Ascending aorta (tissue), 2 donors: ENCODE results near the gene C1orf21. TPM values are rescaled to one million over a fixed set of nuclear protein-coding genes. Genes with fewer than 3 reads are reported as not detected.

ENCODE experiments used
- DNase-seq, 2 donors: peaks; one replicate each; pipeline ENCODE4 v3.0.0-alpha.2; 2019; ENCODE audit warnings: low spot score in 2 of 2
- H3K27ac ChIP-seq, 2 donors: fragments of 200-600 bp; sonication (generic); one replicate each; pipeline ENCODE4 v1.5.1; 2016 to 2017; ENCODE audit warnings: mild to moderate bottlenecking in 1 of 2
- H3K27me3 ChIP-seq: fragments of 200-600 bp; sonication (generic); one replicate; pipeline ENCODE4 v1.5.1; 2017
- H3K36me3 ChIP-seq, 2 donors: fragments of 200-600 bp; sonication (generic); one replicate each; pipeline ENCODE4 v1.5.1; 2016
- H3K4me1 ChIP-seq, 2 donors: fragments of 200-600 bp; sonication (generic); one replicate each; pipeline ENCODE4 v1.5.1; 2016 to 2017; ENCODE audit warnings: mild to moderate bottlenecking in 1 of 2
- H3K4me3 ChIP-seq, 2 donors: fragments of 200-600 bp; sonication (generic); one replicate each; pipeline ENCODE4 v1.5.1; 2016 to 2017; ENCODE audit warnings: mild to moderate bottlenecking in 1 of 2
- H3K9me3 ChIP-seq, 2 donors: fragments of 200-600 bp; sonication (generic); one replicate each; pipeline ENCODE4 v1.5.1; 2016
- intact Hi-C: fragments of 100-400 bp; cut with DNase I; formaldehyde crosslinking; loops from one replicate; pipeline ENCODE4 v1.15.1; 2023
- total RNA-seq: library from RNA; depleted of rRNA; stranded (reverse); fragments of >200 nt; gene quantifications from one replicate; pipeline ENCODE4 v1.1.0, GENCODE V29; 2016
- TF ChIP-seq, protein P1 (sequence below), 3 experiments: fragments of 200-600 bp in 2 of 3; fragments of 450-650 bp in 1 of 3; sonication (generic) in 2 of 3; IDR thresholded peaks; one replicate each; pipeline ENCODE4 v1.5.1; 2016 to 2019; ENCODE audit warnings: antibody characterized with exemption in 3 of 3, mild to moderate bottlenecking in 1 of 3, moderate library complexity in 1 of 3

The C1orf21 gene
- total RNA-seq, 1 donor from 2014 or later: 21.8 TPM

DNA sequence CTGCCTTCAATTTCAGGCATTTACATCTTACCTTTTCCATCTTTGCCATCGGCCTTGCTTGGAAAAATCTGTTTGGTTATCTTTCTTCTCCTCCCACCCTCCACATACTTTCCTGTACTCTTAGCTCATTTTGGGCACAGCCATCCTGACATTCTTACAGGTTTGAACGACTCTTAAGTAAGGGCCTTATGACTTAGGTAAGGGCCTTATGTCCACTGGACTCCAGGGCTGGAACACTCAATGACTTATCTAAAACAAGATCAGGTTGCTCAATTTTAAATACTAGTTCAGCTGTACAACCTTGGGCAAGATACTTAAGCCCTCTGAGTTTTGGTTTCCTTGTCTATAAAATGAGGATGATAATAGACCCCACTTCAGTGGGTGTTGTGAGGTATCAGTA is 40.9 kb downstream of the C1orf21 start:
- intact Hi-C loops: no loop called here
- Histone ChIP-seq H3K9me3 (no peaks in the 10 kb centered on the region), H3K36me3 (no peaks in the 10 kb centered on the region), H3K27ac (no peak overlapping the region), H3K4me3 (no peak overlapping the region), H3K27me3 (no peaks in the 10 kb centered on the region), H3K4me1 (no peaks in the 10 kb centered on the region)
- DNase-seq: no peak
- TF ChIP-seq, protein P1, sequence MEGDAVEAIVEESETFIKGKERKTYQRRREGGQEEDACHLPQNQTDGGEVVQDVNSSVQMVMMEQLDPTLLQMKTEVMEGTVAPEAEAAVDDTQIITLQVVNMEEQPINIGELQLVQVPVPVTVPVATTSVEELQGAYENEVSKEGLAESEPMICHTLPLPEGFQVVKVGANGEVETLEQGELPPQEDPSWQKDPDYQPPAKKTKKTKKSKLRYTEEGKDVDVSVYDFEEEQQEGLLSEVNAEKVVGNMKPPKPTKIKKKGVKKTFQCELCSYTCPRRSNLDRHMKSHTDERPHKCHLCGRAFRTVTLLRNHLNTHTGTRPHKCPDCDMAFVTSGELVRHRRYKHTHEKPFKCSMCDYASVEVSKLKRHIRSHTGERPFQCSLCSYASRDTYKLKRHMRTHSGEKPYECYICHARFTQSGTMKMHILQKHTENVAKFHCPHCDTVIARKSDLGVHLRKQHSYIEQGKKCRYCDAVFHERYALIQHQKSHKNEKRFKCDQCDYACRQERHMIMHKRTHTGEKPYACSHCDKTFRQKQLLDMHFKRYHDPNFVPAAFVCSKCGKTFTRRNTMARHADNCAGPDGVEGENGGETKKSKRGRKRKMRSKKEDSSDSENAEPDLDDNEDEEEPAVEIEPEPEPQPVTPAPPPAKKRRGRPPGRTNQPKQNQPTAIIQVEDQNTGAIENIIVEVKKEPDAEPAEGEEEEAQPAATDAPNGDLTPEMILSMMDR (IDR thresholded peaks at IDR 0.05): no peak

DNA sequence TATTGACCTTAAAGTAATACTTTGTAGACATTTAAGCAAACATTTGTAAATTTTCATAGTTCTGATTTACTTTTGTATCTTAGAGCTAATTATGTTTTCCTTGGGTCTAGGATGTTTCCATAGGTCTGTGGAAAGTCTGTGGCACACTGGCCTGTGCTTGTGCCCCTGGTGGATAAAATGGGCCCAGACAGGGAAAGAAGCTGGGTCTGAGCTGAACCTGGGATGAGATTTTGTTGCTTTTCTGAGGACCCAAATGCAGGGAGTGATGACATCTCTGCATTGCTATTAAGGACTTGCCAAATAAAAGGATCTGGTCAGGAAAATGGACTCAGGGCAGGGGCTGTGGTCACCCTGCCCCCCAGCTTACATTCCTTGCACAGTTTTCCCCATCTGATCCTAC is 41.8 kb downstream of the C1orf21 start:
- no peak overlapping the region for H3K27ac ChIP-seq
- TF ChIP-seq, protein P1 (IDR thresholded peaks at IDR 0.05): no peak
- intact Hi-C loops: no loop called here
- no peak for DNase-seq
- no peaks in the 10 kb centered on the region for H3K9me3 ChIP-seq
- no peaks in the 10 kb centered on the region for H3K4me1 ChIP-seq
- no peak overlapping the region for H3K4me3 ChIP-seq
- H3K36me3 ChIP-seq: no peaks in the 10 kb centered on the region
- no peaks in the 10 kb centered on the region for H3K27me3 ChIP-seq

DNA sequence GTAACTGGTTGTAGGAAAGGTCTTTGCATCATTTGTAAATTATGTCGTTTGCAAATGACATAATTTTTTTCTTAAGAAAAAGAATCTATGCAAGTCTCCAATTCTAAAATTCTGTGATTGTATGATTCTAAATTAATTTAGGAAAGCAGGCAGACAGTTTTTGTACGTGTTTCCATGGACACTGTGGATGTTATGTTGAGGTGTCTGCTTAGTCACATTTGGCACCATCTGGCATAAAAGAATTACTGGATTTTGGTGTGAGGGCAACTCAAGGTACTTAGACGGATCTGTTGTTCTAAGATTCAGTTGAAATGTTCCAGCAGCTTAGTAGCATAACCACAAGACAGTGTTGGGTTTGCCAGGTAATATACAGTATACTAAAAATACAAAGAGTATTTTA is 42.5 kb downstream of the C1orf21 start:
- no peaks in the 10 kb centered on the region for H3K9me3 ChIP-seq
- no peak overlapping the region for H3K4me3 ChIP-seq
- H3K27ac ChIP-seq: no peak overlapping the region
- no peaks in the 10 kb centered on the region for H3K4me1 ChIP-seq
- H3K27me3 ChIP-seq: no peaks in the 10 kb centered on the region
- intact Hi-C loops: no loop called here
- DNase-seq: no peak
- H3K36me3 ChIP-seq: no peaks in the 10 kb centered on the region
- TF ChIP-seq, protein P1 (IDR thresholded peaks at IDR 0.05): no peak

GRCh38 chr1:184433956-184434502 is 47.2 kb downstream of the C1orf21 start:
- intact Hi-C loops: no loop called here
- no peaks in the 10 kb centered on the region for H3K36me3 ChIP-seq

DNA sequence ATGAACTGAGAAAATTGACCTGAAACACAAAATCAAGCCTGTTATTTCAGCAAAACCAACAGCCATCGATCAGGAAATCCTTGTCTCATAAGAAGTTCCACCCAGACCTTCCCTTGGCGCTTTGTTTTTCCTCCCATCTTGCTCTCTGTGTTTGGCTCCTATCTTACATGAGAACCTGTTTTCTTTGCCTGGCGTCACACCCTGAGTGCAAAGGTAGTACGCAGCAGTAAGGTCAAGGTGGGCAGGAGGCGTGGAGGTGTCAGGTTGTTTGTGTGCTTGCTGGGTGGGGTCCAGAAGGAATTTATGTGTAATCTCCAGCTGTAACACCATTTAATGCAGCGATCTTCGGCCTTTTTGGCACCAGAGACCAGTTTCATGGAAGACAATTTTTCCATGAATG is 50.5 kb downstream of the C1orf21 start:
- Histone ChIP-seq H3K27ac (no peak overlapping the region), H3K27me3 (no peaks in the 10 kb centered on the region), H3K4me1 (no peaks in the 10 kb centered on the region), H3K9me3 (no peaks in the 10 kb centered on the region), H3K4me3 (no peak overlapping the region), H3K36me3 (no peaks in the 10 kb centered on the region)
- TF ChIP-seq, protein P1 (IDR thresholded peaks at IDR 0.05): no peak
- no peak for DNase-seq
- intact Hi-C loops: no loop called here

More at GRCh38 chr1:184433956-184434502, 47.2 kb downstream of the C1orf21 start:
- no peak overlapping the region for H3K27ac ChIP-seq
- TF ChIP-seq, protein P1 (IDR thresholded peaks at IDR 0.05): no peak
- H3K9me3 ChIP-seq: no peaks in the 10 kb centered on the region
- no peak overlapping the region for H3K4me3 ChIP-seq
- H3K27me3 ChIP-seq: no peaks in the 10 kb centered on the region
- no peaks in the 10 kb centered on the region for H3K4me1 ChIP-seq
- DNase-seq: no peak

- no peak overlapping the region for H3K27ac ChIP-seq
- TF ChIP-seq, protein P1 (IDR thresholded peaks at IDR 0.05): no peak
Measured at GRCh38 chr1:184438363-184438762, 51.5 kb downstream of the C1orf21 start.

More at GRCh38 chr1:184438363-184438762, 51.5 kb downstream of the C1orf21 start:
- no peaks in the 10 kb centered on the region for H3K27me3 ChIP-seq
- no peaks in the 10 kb centered on the region for H3K36me3 ChIP-seq
- no peak for DNase-seq
- H3K4me1 ChIP-seq: no peaks in the 10 kb centered on the region
- intact Hi-C loops: no loop called here
- H3K4me3 ChIP-seq: no peak overlapping the region
- no peaks in the 10 kb centered on the region for H3K9me3 ChIP-seq
